ENCODE data around the gene TEX48.

GRCh38 chr9:114688909-114689610 lies 7.1 kb upstream of the TEX48 start:
- TF ChIP-seq CTCF (IDR thresholded peaks at IDR 0.05) (no peak), POLR2AphosphoS5 (IDR thresholded peaks at IDR 0.05; ENCODE audit: low read depth, low read length) (no peak), REST (IDR thresholded peaks at IDR 0.05; ENCODE audit: insufficient read depth in 1 of 2, low read depth in 2 of 2, low read length in 1 of 2) (no peak)
